ENCODE measurements around the gene INTS14. TPM values are rescaled to one million over a fixed set of nuclear protein-coding genes. Genes with fewer than 3 reads are reported as not detected.
"Not testable (repeated sequence)": the region's sequence is repeated elsewhere in the genome, so short reads cannot be mapped to it uniquely, and the experiment has no call there.

Gene INTS14
- total and polyA plus RNA-seq, 3 donors from 2014 or later: 41.7 to 71.0 (median 65.7) TPM

GRCh38 chr15:65619626-65620290 lies 8.8 kb upstream of the INTS14 start:
- WGBS, 2 donors: 84 to 85% methylated on average over 5 of the region's 5 CpGs
- Histone ChIP-seq H3K27ac (no peak overlapping the region), H3K27me3 (no peaks in the 10 kb centered on the region), H3K36me3 (ENCODE audit: low read depth, missing control alignments) (no peaks in the 10 kb centered on the region), H3K9me3 (no peaks in the 10 kb centered on the region), H3K4me3 (no peak overlapping the region), H3K4me1 (no peaks in the 10 kb centered on the region)
- intact Hi-C loops (cut with DNase I; ENCODE audit: low total_unique reads): no loop called here
- TF ChIP-seq CTCF (IDR thresholded peaks at IDR 0.05) (no peak), POLR2A (IDR thresholded peaks at IDR 0.05) (no peak)
- no peak for DNase-seq

- no peaks in the 10 kb centered on the region for H3K9me3 ChIP-seq
- DNase-seq: no peak
- TF ChIP-seq CTCF (IDR thresholded peaks at IDR 0.05) (no peak), POLR2A (IDR thresholded peaks at IDR 0.05) (no peak)
- 65 to 77% methylated on average over 5 of the region's 5 CpGs for WGBS, 2 donors
- H3K4me3 ChIP-seq: no peak overlapping the region
- no peaks in the 10 kb centered on the region for H3K4me1 ChIP-seq
- intact Hi-C loops (cut with DNase I; ENCODE audit: low total_unique reads): no loop called here
- no peaks in the 10 kb centered on the region for H3K27me3 ChIP-seq
- no peak overlapping the region for H3K27ac ChIP-seq
- no peaks in the 10 kb centered on the region for H3K36me3 ChIP-seq (ENCODE audit: low read depth, missing control alignments)
Measured at GRCh38 chr15:65618560-65619109, 7.7 kb upstream of the INTS14 start.

DNA sequence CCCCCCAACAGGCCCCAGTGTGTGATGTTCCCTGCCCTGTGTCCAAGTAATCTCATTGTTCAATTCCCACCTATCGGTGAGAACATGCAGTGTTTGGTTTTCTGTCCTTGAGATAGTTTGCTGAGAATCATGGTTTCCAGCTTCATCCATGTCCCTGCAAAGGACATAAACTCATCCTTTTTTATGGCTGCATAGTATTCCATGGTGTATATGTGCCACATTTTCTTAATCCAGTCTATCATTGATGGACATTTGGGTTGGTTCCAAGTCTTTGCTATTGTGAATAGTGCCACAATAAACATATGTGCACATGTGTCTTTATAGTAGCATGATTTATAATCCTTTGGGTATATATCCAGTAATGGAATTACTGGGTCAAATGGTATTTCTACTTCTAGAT lies 5.0 kb upstream of the INTS14 start:
- H3K27ac ChIP-seq; intact Hi-C loops (cut with DNase I; ENCODE audit: low total_unique reads); H3K4me3 ChIP-seq; H3K36me3 ChIP-seq (ENCODE audit: low read depth, missing control alignments); H3K27me3 ChIP-seq; H3K9me3 ChIP-seq; DNase-seq: not testable (repeated sequence)
- peaks cover 13% of the 10 kb centered on the region for H3K4me1 ChIP-seq
- 92 to 100% methylated on average over 1 of the region's 1 CpG for WGBS, 2 donors

- Histone ChIP-seq H3K4me1 (peaks cover 24% of the 10 kb centered on the region), H3K9me3 (no peaks in the 10 kb centered on the region), H3K27ac (no peak overlapping the region), H3K36me3 (ENCODE audit: low read depth, missing control alignments) (no peaks in the 10 kb centered on the region), H3K4me3 (no peak overlapping the region), H3K27me3 (no peaks in the 10 kb centered on the region)
- DNase-seq: no peak
- TF ChIP-seq POLR2A (IDR thresholded peaks at IDR 0.05) (no peak), CTCF (IDR thresholded peaks at IDR 0.05) (no peak)
- WGBS, 2 donors: 72 to 79% methylated on average over 6 of the region's 6 CpGs
- intact Hi-C loops (cut with DNase I; ENCODE audit: low total_unique reads): no loop called here
Measured at GRCh38 chr15:65612949-65613744, 2.2 kb upstream of the INTS14 start.

DNA sequence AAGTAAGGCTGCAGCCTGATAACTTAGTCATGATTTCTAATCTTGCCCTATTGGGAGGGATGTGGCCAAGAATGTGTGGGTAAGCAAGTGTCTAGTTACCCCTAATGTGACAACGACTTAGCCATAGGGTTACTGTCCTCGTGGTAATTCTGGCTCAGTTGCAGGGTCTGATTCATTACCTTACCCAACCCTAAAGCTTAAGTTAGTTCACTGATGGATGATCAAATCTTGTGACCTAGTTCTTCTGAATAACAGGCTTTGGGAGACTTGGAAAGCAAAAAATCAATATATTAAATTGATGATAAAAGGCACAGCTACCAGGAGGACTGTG lies 1.6 kb upstream of the INTS14 start:
- H3K4me3 ChIP-seq: no peak overlapping the region
- peak overlapping the region; percentile 92 for H3K27ac ChIP-seq
- intact Hi-C loops (cut with DNase I; ENCODE audit: low total_unique reads): no loop called here
- no peaks in the 10 kb centered on the region for H3K27me3 ChIP-seq
- no peak for DNase-seq
- H3K9me3 ChIP-seq: no peaks in the 10 kb centered on the region
- peaks cover 24% of the 10 kb centered on the region for H3K4me1 ChIP-seq
- TF ChIP-seq POLR2A (IDR thresholded peaks at IDR 0.05): no peak
- TF ChIP-seq CTCF (IDR thresholded peaks at IDR 0.05): no peak
- WGBS, 2 donors: 46% methylated on average over 2 of the region's 2 CpGs
- no peaks in the 10 kb centered on the region for H3K36me3 ChIP-seq (ENCODE audit: low read depth, missing control alignments)

All from testis (tissue), 3 donors.